Testis (tissue), 3 donors: ENCODE results near the gene KLHDC10. TPM values are rescaled to one million over a fixed set of nuclear protein-coding genes. Genes with fewer than 3 reads are reported as not detected.

Experiments used
- DNase-seq: peaks from one replicate; pipeline ENCODE4 v3.0.0-alpha.2; 2019
- H3K27ac ChIP-seq, 2 donors: fragments of 200-600 bp; sonication (generic); one replicate each; pipeline ENCODE4 v1.5.1; 2019
- H3K27me3 ChIP-seq: fragments of 200-600 bp; sonication (generic); one replicate; pipeline ENCODE4 v1.5.1; 2019
- H3K36me3 ChIP-seq: fragments of 200-600 bp; sonication (generic); one replicate; pipeline ENCODE4 v1.5.1; 2017; ENCODE audit warnings: low read depth; ENCODE audit errors: missing control alignments
- H3K4me1 ChIP-seq: fragments of 200-600 bp; sonication (generic); one replicate; pipeline ENCODE4 v1.5.1; 2019
- H3K4me3 ChIP-seq, 2 donors: fragments of 200-600 bp; sonication (generic); one replicate each; pipeline ENCODE4 v1.5.1; 2017 to 2019
- H3K9me3 ChIP-seq: fragments of 200-600 bp; sonication (generic); one replicate; pipeline ENCODE4 v1.5.1; 2017
- CTCF ChIP-seq, 3 experiments: fragments of 450-650 bp in 2 of 3; fragments of 200-600 bp in 1 of 3; sonication (generic) in 1 of 3; IDR thresholded peaks; one replicate each; pipeline ENCODE4 v1.5.1; 2016 to 2019; ENCODE audit warnings: antibody characterized with exemption in 3 of 3, mild to moderate bottlenecking in 2 of 3, moderate library complexity in 1 of 3
- POLR2A ChIP-seq: fragments of 450-650 bp; IDR thresholded peaks from one replicate; pipeline ENCODE4 v1.6.1; 2017; ENCODE audit warnings: antibody characterized with exemption, mild to moderate bottlenecking, moderate library complexity
- WGBS, 2 donors: methylation state at CpG; one replicate each; pipeline ENCODE4 v1.1.5; 2018; 5-methylcytosine and 5-hydroxymethylcytosine counted together
- intact Hi-C: fragments of 100-400 bp; cut with DNase I; formaldehyde crosslinking; loops from one replicate; pipeline ENCODE4 v1.15.1; 2023; ENCODE audit warnings: low total_unique reads
- polyA plus RNA-seq: library from polyadenylated mRNA; stranded (reverse); fragments of 350-450 nt; fragmentation: Illumina TruSeq; extraction: RNeasy Lipid Tissue Mini Kit (QIAGEN cat#74804); gene quantifications from one replicate; pipeline ENCODE4 v1.2.3, GENCODE V29; 2014; ENCODE audit warnings: low read depth, low replicate concordance; ENCODE audit not compliant: insufficient read depth
- total RNA-seq, 2 donors: library from RNA; depleted of rRNA; stranded (reverse); fragments of >200 nt; gene quantifications; one replicate each; pipeline ENCODE4 v1.2.3, GENCODE V29; 2016

KLHDC10 gene
- total and polyA plus RNA-seq, 3 donors from 2014 or later = 38.4 to 122 (median 44.3) TPM

- intact Hi-C loops = no loop called here
- peaks cover 16% of the 10 kb centered on the region for H3K4me1 ChIP-seq
- 81 to 85% methylated on average over 13 to 14 of the region's 14 CpGs for WGBS, 2 donors
- H3K27me3 ChIP-seq = no peaks in the 10 kb centered on the region
- TF ChIP-seq POLR2A (no peak), CTCF (IDR thresholded peaks at IDR 0.05) (no peak)
- DNase-seq = no peak
- no peak overlapping the region for H3K27ac ChIP-seq
- H3K9me3 ChIP-seq = no peaks in the 10 kb centered on the region
- no peaks in the 10 kb centered on the region for H3K36me3 ChIP-seq
- no peak overlapping the region for H3K4me3 ChIP-seq
Measured at GRCh38 chr7:130142654-130143333, 72.5 kb downstream of the KLHDC10 start.

- H3K27me3 ChIP-seq = no peaks in the 10 kb centered on the region
- intact Hi-C loops = no loop called here
- no peak overlapping the region for H3K4me3 ChIP-seq
- peaks cover 16% of the 10 kb centered on the region for H3K4me1 ChIP-seq
- no peak for TF ChIP-seq POLR2A
- TF ChIP-seq CTCF (IDR thresholded peaks at IDR 0.05) = no peak
- no peaks in the 10 kb centered on the region for H3K36me3 ChIP-seq
- no peak overlapping the region for H3K27ac ChIP-seq
- H3K9me3 ChIP-seq = no peaks in the 10 kb centered on the region
- no peak for DNase-seq
- 94 to 97% methylated on average over 4 to 5 of the region's 5 CpGs for WGBS, 2 donors
Measured at GRCh38 chr7:130143334-130143732, 73.0 kb downstream of the KLHDC10 start.

- no peaks in the 10 kb centered on the region for H3K9me3 ChIP-seq
- peaks cover 16% of the 10 kb centered on the region for H3K4me1 ChIP-seq
- TF ChIP-seq POLR2A (no peak), CTCF (IDR thresholded peaks at IDR 0.05) (no peak)
- intact Hi-C loops = no loop called here
- no peak overlapping the region for H3K27ac ChIP-seq
- H3K4me3 ChIP-seq = no peak overlapping the region
- H3K36me3 ChIP-seq = no peaks in the 10 kb centered on the region
- 88% methylated on average over 3 of the region's 3 CpGs for WGBS, 2 donors
- no peaks in the 10 kb centered on the region for H3K27me3 ChIP-seq
- no peak for DNase-seq
Measured at GRCh38 chr7:130143986-130144311, 73.6 kb downstream of the KLHDC10 start.

GRCh38 chr7:130144312-130145171, 74.2 kb downstream of the KLHDC10 start:
- TF ChIP-seq POLR2A (no peak), CTCF (IDR thresholded peaks at IDR 0.05) (no peak)
- intact Hi-C loops = no loop called here
- H3K4me3 ChIP-seq = no peak overlapping the region
- H3K36me3 ChIP-seq = no peaks in the 10 kb centered on the region
- DNase-seq = no peak
- H3K9me3 ChIP-seq = no peaks in the 10 kb centered on the region
- no peak overlapping the region for H3K27ac ChIP-seq
- H3K4me1 ChIP-seq = peaks cover 16% of the 10 kb centered on the region
- 72 to 81% methylated on average over 11 to 14 of the region's 14 CpGs for WGBS, 2 donors
- H3K27me3 ChIP-seq = no peaks in the 10 kb centered on the region
